ENCODE data around the gene PAXX. TPM values are rescaled to one million over a fixed set of nuclear protein-coding genes. Genes with fewer than 3 reads are reported as not detected.

The PAXX gene
- total RNA-seq, 4 donors from 2014 or later, result 65.7 to 142 (median 68.9) TPM

DNA sequence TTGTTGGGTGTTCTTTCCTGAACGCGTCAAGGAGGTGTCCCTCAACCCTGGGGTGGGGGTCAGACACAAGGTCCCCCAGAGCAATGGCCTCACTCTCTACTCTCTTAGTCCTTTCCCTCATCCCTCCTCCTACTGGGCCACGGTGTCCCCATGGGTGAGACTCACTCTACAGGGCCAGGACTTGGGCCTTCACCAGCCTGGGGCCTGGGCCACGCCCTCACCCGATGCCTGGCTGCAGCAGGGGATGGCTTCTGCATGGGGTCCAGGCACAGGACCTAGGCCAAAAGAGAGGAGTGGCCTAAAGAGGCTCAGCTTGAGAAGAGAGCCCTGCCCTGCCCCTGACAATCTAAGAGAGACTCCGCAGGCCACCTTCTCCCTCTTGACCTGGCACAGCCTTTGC lies 34.3 kb upstream of the PAXX start:
- WGBS, 2 donors, result 93% methylated on average over 6 of the region's 6 CpGs
- no peak for TF ChIP-seq EP300 (IDR thresholded peaks at IDR 0.05)
- TF ChIP-seq, protein P1, sequence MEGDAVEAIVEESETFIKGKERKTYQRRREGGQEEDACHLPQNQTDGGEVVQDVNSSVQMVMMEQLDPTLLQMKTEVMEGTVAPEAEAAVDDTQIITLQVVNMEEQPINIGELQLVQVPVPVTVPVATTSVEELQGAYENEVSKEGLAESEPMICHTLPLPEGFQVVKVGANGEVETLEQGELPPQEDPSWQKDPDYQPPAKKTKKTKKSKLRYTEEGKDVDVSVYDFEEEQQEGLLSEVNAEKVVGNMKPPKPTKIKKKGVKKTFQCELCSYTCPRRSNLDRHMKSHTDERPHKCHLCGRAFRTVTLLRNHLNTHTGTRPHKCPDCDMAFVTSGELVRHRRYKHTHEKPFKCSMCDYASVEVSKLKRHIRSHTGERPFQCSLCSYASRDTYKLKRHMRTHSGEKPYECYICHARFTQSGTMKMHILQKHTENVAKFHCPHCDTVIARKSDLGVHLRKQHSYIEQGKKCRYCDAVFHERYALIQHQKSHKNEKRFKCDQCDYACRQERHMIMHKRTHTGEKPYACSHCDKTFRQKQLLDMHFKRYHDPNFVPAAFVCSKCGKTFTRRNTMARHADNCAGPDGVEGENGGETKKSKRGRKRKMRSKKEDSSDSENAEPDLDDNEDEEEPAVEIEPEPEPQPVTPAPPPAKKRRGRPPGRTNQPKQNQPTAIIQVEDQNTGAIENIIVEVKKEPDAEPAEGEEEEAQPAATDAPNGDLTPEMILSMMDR (IDR thresholded peaks at IDR 0.05), result no peak
- no peak for TF ChIP-seq POLR2A (IDR thresholded peaks at IDR 0.05)

DNA sequence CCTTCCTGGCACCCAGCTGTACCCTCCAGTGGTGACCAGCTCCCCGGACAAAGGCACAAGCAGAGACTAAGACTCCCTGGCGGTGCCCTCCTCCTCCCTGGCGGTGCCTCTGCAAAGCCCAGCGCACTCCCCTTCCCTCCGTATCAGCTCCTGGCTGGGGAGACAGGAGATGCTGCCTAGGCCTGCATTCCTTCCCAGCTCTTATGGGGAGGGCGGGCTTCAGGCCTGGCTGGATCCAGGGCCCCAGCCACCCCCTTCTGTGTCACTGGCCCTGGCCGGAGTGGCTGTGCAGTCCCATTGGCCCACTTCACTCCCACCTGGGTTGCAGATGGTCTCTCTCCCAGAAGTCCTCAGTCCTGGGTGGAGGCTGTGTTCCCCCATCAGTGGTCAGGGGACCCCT lies 33.7 kb upstream of the PAXX start:
- Histone ChIP-seq H3K27ac (peak overlapping the region in 3 of 4 donors; percentile 65 to 88 (median 85)), H3K27me3 (no peaks in the 10 kb centered on the region), H3K4me1 (peaks cover 0 to 51% (median 11%) of the 10 kb centered on the region in 4 donors), H3K4me3 (no peak overlapping the region), H3K9me3 (no peaks in the 10 kb centered on the region), H3K36me3 (no peaks in the 10 kb centered on the region)
- 85 to 94% methylated on average over 7 of the region's 7 CpGs for WGBS, 2 donors
- no peak for TF ChIP-seq POLR2A (IDR thresholded peaks at IDR 0.05)
- TF ChIP-seq, protein P1 (IDR thresholded peaks at IDR 0.05), result no peak
- DNase-seq (ENCODE audit: low spot score in 2 of 2), result no peak

More for the DNA sequence above, 34.3 kb upstream of the PAXX start:
- Histone ChIP-seq H3K4me3 (no peak overlapping the region), H3K27ac (peak overlapping the region in 2 of 4 donors; percentile 65 to 88), H3K27me3 (no peaks in the 10 kb centered on the region), H3K36me3 (no peaks in the 10 kb centered on the region), H3K4me1 (peaks cover 0 to 46% (median 11%) of the 10 kb centered on the region in 4 donors), H3K9me3 (no peaks in the 10 kb centered on the region)
- DNase-seq (ENCODE audit: low spot score in 2 of 2), result no peak

GRCh38 chr9:136958898-136959850 lies 33.0 kb upstream of the PAXX start:
- TF ChIP-seq POLR2A (IDR thresholded peaks at IDR 0.05), result no peak
- TF ChIP-seq, protein P1 (IDR thresholded peaks at IDR 0.05), result no peak
- TF ChIP-seq EP300 (IDR thresholded peaks at IDR 0.05), result no peak
- WGBS, 2 donors, result 79 to 90% methylated on average over 6 to 27 of the region's 28 CpGs

GRCh38 chr9:136960212-136960937 lies 31.8 kb upstream of the PAXX start:
- TF ChIP-seq EP300 (IDR thresholded peaks at IDR 0.05), result no peak

More at GRCh38 chr9:136958898-136959850, 33.0 kb upstream of the PAXX start:
- Histone ChIP-seq H3K27ac (peak overlapping the region; percentile 28 to 88 (median 75)), H3K9me3 (no peaks in the 10 kb centered on the region), H3K36me3 (no peaks in the 10 kb centered on the region), H3K4me3 (no peak overlapping the region), H3K4me1 (peaks cover 0 to 58% (median 12%) of the 10 kb centered on the region in 4 donors), H3K27me3 (no peaks in the 10 kb centered on the region)
- no peak for DNase-seq (ENCODE audit: low spot score in 2 of 2)

DNA sequence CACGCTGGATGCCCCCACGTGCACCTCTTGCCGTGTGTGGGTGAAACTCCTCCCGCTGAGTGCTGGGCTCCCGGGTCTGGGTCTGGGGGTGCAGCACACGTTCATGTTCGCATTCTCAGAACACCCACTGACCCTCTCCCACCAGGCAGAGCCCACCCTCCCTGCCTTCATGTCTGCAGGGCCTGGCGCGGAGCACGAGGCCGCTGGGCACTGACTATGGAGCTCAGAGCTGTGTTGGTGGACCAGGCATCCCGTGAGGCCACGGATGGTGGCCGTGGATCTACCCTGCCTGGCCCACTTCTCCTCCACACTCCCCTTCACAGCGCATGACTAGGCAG lies 31.3 kb upstream of the PAXX start:
- Histone ChIP-seq H3K9me3 (no peaks in the 10 kb centered on the region), H3K4me3 (no peak overlapping the region), H3K27ac (peak overlapping the region; percentile 41 to 88 (median 60)), H3K36me3 (no peaks in the 10 kb centered on the region), H3K4me1 (peaks cover 0 to 73% (median 17%) of the 10 kb centered on the region in 4 donors), H3K27me3 (no peaks in the 10 kb centered on the region)
- 76 to 85% methylated on average over 11 to 14 of the region's 15 CpGs for WGBS, 2 donors
- TF ChIP-seq POLR2A (IDR thresholded peaks at IDR 0.05), result no peak
- TF ChIP-seq, protein P1 (IDR thresholded peaks at IDR 0.05), result no peak
- no peak for DNase-seq (ENCODE audit: low spot score in 2 of 2)

More at GRCh38 chr9:136960212-136960937, 31.8 kb upstream of the PAXX start:
- WGBS, 2 donors, result 57 to 63% methylated on average over 16 to 19 of the region's 19 CpGs
- no peak for DNase-seq (ENCODE audit: low spot score in 2 of 2)
- Histone ChIP-seq H3K4me1 (peaks cover 0 to 69% (median 15%) of the 10 kb centered on the region in 4 donors), H3K36me3 (no peaks in the 10 kb centered on the region), H3K9me3 (no peaks in the 10 kb centered on the region), H3K27ac (peak overlapping the region; percentile 41 to 88 (median 76)), H3K4me3 (no peak overlapping the region), H3K27me3 (no peaks in the 10 kb centered on the region)

Measured in tibial nerve (tissue), 4 donors.